Pancreas (tissue), 10 donors: ENCODE measurements around the gene PEMT. TPM values are rescaled to one million over a fixed set of nuclear protein-coding genes. Genes with fewer than 3 reads are reported as not detected.

Source experiments
- ATAC-seq, 4 donors: fragments of 200-7000 bp; cut with Tn5 transposase; one replicate each; pipeline versions ENCODE4 v1.8.0 to v1.9.1; 2020; ENCODE audit warnings: mild to moderate bottlenecking in 4 of 4, moderate library complexity in 4 of 4
- DNase-seq, 6 donors: peaks; one replicate each; pipeline ENCODE4 v3.0.0-alpha.2; 2020
- FAIRE-seq: peaks from 2 replicates; lab custom pipeline; 2012; peaks lifted over from hg19 to GRCh38; lab: Jason Lieb, UNC
- H3K27ac ChIP-seq, 4 donors: fragments of 200-600 bp; sonication (generic); 1 replicate in 3 of 4; 2 replicates in 1 of 4; pipeline versions ENCODE4 v1.5.0 to v1.8.0; 2020
- H3K27me3 ChIP-seq, 4 donors: fragments of 200-600 bp; one replicate each; pipeline ENCODE4 v1.8.0; 2021
- H3K36me3 ChIP-seq, 3 donors: fragments of 200-600 bp; sonication (generic) in 1 of 3; one replicate each; pipeline versions ENCODE4 v1.5.0 to v1.8.0; 2020 to 2021
- H3K4me1 ChIP-seq, 3 donors: fragments of 200-600 bp; one replicate each; pipeline ENCODE4 v1.8.0; 2021
- H3K4me3 ChIP-seq, 4 donors: fragments of 200-600 bp; sonication (generic) in 2 of 4; one replicate each; pipeline versions ENCODE4 v1.5.0 to v1.8.0; 2020 to 2021
- H3K9me3 ChIP-seq, 4 donors: fragments of 200-600 bp; one replicate each; pipeline ENCODE4 v1.8.0; 2021
- WGBS, 2 donors: extraction: QIAGEN DNeasy Blood & Tissue Kit; methylation state at CpG; one replicate each; pipeline ENCODE4 v1.1.7; 2013; 5-methylcytosine and 5-hydroxymethylcytosine counted together
- intact Hi-C, 3 donors: fragments of 100-400 bp; cut with DNase I; formaldehyde crosslinking; loops; one replicate each; pipeline versions ENCODE4 v1.11.1 to v1.14.2; 2022
- polyA plus RNA-seq, 2 donors: library from polyadenylated mRNA; stranded (reverse); fragments of 200-250 nt; gene quantifications; one replicate each; pipeline ENCODE4 v1.2.3, GENCODE V29; 2013
- total RNA-seq, 6 donors: library from RNA; stranded (reverse); fragmentation: NEBNext Ultra II Directional in 4 of 6; extraction: Animal tissue kit (Norgen Biotek cat#: 25700) in 4 of 6; gene quantifications; one replicate each; pipeline versions ENCODE4 v1.2.1 to v1.2.4, GENCODE V29; 2021 to 2023
- TF ChIP-seq, protein P1 (sequence below), 4 donors: fragments of 200-600 bp; sonication (generic) in 3 of 4; IDR thresholded peaks; one replicate each; pipeline versions ENCODE4 v1.5.0 to v1.8.0; 2021; ENCODE audit warnings: antibody characterized with exemption in 4 of 4
- donor health status: healthy with polysubstance abuse.
- donor health status: DM: no; HTN: no; CAD: no; lungs with moderate emphysema.
- donor health status: DM: no; HTN: no; CAD: no.
- donor health status: control.
- donor health status: control.
- donor health status: Bipolar disorder and iron deficiency.
- donor health status: DM: yes; HTN: yes; CAD: no.
- donor health status: DM: no; HTN: no; CAD: no.
- donor health status: DM: no; HTN: no; CAD: no.
- donor health status: DM: yes; HTN: yes; CAD: no.

PEMT gene
- total and polyA plus RNA-seq, 8 donors = 14.8 to 109 (median 24.6) TPM

DNA sequence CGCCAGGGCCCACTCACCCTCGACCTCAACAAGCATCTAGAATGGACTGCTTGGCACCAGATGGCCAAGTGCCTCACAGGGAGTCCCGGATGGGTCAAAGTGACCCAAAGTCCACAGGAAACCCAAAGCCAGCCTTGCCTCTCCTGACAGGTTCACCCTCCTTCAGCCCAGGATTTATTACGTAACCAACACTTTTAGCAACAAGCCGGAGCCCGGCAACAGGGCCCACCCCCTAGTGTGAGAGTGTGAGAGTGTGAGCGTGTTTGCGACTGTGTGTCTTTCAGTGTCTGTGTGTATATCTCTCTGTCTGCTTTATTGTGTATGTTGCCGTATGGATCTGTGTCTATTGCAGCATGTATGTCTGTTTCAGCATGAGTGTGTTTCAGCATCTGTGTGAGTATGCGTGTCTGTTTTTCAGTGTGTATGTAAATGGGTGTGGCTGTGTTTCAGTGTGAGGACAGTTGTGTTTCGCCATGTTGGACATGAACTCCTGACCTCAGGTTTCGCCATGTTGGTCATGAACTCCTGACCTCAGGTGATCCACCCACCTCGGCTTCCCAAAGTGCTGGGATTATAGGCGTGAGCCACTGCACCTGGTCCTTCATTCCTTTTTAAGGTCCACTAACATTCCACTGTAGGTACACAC lies 13.7 kb upstream of the PEMT start:
- Histone ChIP-seq H3K36me3 (no peaks in the 10 kb centered on the region), H3K4me3 (no peak overlapping the region), H3K9me3 (no peaks in the 10 kb centered on the region), H3K27ac (no peak overlapping the region), H3K4me1 (no peaks in the 10 kb centered on the region), H3K27me3 (no peaks in the 10 kb centered on the region)
- FAIRE-seq = no peak
- no peak for DNase-seq
- 82 to 88% methylated on average over 14 of the region's 14 CpGs for whole genome bisulfite sequencing, 2 donors
- TF ChIP-seq, protein P1, sequence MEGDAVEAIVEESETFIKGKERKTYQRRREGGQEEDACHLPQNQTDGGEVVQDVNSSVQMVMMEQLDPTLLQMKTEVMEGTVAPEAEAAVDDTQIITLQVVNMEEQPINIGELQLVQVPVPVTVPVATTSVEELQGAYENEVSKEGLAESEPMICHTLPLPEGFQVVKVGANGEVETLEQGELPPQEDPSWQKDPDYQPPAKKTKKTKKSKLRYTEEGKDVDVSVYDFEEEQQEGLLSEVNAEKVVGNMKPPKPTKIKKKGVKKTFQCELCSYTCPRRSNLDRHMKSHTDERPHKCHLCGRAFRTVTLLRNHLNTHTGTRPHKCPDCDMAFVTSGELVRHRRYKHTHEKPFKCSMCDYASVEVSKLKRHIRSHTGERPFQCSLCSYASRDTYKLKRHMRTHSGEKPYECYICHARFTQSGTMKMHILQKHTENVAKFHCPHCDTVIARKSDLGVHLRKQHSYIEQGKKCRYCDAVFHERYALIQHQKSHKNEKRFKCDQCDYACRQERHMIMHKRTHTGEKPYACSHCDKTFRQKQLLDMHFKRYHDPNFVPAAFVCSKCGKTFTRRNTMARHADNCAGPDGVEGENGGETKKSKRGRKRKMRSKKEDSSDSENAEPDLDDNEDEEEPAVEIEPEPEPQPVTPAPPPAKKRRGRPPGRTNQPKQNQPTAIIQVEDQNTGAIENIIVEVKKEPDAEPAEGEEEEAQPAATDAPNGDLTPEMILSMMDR (IDR thresholded peaks at IDR 0.05) = no peak
- no peak for ATAC-seq
- intact Hi-C loops = no loop called here

DNA sequence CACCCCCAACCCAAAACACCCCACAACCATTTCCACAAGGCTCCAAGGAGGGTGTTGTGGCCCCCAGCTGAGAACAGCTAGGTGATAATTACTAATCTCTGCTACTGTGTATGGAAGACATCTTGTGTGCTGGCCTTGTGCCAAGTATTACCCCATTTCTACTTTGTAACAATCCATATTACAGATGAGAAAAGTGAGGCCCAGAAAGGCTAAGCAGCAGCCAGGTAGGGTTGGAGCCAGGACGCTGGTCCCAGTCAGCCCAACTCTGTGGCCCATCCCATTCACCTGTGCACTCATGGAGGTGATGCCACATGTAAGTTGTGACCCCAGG lies 12.4 kb upstream of the PEMT start:
- TF ChIP-seq, protein P1 (IDR thresholded peaks at IDR 0.05) = no peak
- no peak overlapping the region for H3K27ac ChIP-seq
- H3K36me3 ChIP-seq = no peaks in the 10 kb centered on the region
- intact Hi-C loops = no loop called here
- no peaks in the 10 kb centered on the region for H3K4me1 ChIP-seq
- ATAC-seq (no peak), DNase-seq (no peak), FAIRE-seq (no peak)
- no peaks in the 10 kb centered on the region for H3K27me3 ChIP-seq
- WGBS, 2 donors = 94 to 96% methylated on average over 1 of the region's 1 CpG
- H3K9me3 ChIP-seq = no peaks in the 10 kb centered on the region
- no peak overlapping the region for H3K4me3 ChIP-seq

DNA sequence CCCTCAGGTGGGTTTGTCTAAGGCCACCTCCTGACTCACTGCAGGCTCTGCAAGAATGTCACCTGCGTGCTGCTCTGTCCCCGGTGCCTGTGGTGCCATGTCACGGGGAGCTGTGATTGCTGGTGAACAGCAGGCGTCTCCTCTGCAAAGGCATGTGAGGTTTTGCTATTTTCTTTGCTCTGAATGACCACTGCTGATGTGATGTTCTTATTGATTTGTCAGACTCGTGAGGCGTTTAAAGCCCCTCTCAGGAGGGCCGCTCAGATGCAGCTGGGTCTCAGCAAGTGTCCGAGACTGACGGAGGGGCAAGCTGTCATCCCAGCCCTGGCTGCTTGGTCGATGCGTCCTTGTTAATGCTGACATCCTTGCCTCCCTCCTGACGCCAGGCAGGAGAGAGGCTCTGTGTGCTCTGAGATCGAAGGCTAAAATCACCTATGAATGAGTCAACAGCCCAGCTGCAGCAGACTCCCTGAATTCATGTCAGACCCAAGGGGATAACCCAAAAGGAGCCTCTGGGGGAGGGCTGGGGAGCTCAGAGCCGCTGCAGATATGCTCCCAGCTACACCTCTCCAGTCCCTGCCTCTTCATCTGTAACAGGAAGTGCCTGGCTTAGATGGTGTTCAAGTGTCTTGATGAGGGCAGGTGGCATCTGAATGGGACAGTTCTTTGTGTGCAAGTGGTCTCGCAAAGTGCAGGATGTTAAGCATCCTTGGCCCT lies 11.8 kb upstream of the PEMT start:
- DNase-seq (no peak), ATAC-seq (no peak), FAIRE-seq (no peak)
- no peaks in the 10 kb centered on the region for H3K9me3 ChIP-seq
- intact Hi-C loops = no loop called here
- H3K27me3 ChIP-seq = no peaks in the 10 kb centered on the region
- no peaks in the 10 kb centered on the region for H3K36me3 ChIP-seq
- H3K27ac ChIP-seq = no peak overlapping the region
- H3K4me1 ChIP-seq = no peaks in the 10 kb centered on the region
- 71 to 80% methylated on average over 15 of the region's 15 CpGs for WGBS, 2 donors
- no peak overlapping the region for H3K4me3 ChIP-seq
- TF ChIP-seq, protein P1 (IDR thresholded peaks at IDR 0.05) = no peak

- TF ChIP-seq, protein P1 (IDR thresholded peaks at IDR 0.05) = no peak
- DNase-seq (no peak), ATAC-seq (no peak), FAIRE-seq (no peak)
- intact Hi-C loops = no loop called here
- no peak overlapping the region for H3K4me3 ChIP-seq
- H3K4me1 ChIP-seq = no peaks in the 10 kb centered on the region
- H3K27me3 ChIP-seq = no peaks in the 10 kb centered on the region
- H3K9me3 ChIP-seq = no peaks in the 10 kb centered on the region
- H3K36me3 ChIP-seq = no peaks in the 10 kb centered on the region
- H3K27ac ChIP-seq = no peak overlapping the region
- WGBS, 2 donors = 88 to 93% methylated on average over 4 of the region's 4 CpGs
Measured at GRCh38 chr17:17599965-17600364, 8.5 kb upstream of the PEMT start.

- intact Hi-C loops = no loop called here
- FAIRE-seq (no peak), DNase-seq (no peak), ATAC-seq (no peak)
- Histone ChIP-seq H3K9me3 (no peaks in the 10 kb centered on the region), H3K27me3 (no peaks in the 10 kb centered on the region), H3K36me3 (no peaks in the 10 kb centered on the region), H3K27ac (no peak overlapping the region), H3K4me3 (no peak overlapping the region), H3K4me1 (peaks cover 0 to 3% (median 0%) of the 10 kb centered on the region in 3 donors)
- TF ChIP-seq, protein P1 (IDR thresholded peaks at IDR 0.05) = no peak
- WGBS, 2 donors = 93 to 94% methylated on average over 2 of the region's 2 CpGs
Measured at GRCh38 chr17:17598003-17598402, 6.5 kb upstream of the PEMT start.
